NCI-H2029 (cell line): Measurements from ENCODE around the gene NTSR2.
A peak's percentile ranks its signal among the peaks of the same experiment; 100 is the strongest.

Source experiments
- DNase-seq: peaks from one replicate; lab custom pipeline; 2025; lab: John Stamatoyannopoulos, UW

NTSR2 gene

DNA sequence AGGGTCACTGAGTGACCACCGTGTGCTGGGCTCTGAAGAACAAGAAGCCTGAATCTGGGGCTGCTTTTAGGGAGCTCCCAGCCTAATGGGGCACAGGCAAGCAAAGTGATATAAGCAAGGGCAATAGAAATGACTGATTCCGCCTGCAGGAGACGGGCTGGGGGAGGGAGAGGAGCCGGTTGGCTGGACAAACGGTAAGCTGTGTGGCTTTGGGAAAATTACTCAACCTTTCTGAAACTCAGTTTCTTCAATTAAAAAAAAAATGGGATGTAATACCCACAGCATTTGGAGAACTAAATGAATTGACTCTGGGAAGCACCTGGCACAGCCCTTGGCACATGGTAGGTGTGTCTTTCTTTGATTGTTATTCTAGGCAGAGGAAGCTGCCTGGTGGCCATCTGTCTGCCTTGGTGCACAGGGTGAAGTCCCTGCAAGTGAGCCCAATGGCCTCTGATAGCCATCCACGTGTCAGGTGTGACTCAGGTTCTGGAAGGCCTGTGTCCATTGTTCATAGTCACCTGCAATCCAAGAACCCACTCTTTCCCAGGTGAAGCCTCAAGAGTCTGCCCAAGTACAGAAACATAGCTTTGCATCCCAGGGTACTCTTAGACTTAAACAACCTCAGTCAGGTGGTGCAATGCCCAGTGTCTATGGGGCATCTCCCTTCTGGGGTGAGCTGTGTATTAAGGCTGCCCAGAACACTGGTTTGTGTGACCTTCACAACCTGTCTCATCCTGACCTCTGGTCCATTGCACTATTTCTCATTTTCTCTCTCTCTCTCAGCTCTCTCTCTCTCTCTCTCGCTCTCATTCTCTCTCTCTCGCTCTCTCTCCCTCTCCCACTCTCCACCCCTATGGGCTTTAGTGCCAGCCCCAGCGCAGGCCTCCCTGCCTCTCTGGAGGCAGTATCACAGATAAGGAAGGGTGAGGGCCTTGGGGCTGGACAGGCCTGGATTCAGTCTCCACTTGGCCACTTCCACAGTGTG, 30.0 kb upstream of the NTSR2 start:
- DNase-seq = no peak

DNA sequence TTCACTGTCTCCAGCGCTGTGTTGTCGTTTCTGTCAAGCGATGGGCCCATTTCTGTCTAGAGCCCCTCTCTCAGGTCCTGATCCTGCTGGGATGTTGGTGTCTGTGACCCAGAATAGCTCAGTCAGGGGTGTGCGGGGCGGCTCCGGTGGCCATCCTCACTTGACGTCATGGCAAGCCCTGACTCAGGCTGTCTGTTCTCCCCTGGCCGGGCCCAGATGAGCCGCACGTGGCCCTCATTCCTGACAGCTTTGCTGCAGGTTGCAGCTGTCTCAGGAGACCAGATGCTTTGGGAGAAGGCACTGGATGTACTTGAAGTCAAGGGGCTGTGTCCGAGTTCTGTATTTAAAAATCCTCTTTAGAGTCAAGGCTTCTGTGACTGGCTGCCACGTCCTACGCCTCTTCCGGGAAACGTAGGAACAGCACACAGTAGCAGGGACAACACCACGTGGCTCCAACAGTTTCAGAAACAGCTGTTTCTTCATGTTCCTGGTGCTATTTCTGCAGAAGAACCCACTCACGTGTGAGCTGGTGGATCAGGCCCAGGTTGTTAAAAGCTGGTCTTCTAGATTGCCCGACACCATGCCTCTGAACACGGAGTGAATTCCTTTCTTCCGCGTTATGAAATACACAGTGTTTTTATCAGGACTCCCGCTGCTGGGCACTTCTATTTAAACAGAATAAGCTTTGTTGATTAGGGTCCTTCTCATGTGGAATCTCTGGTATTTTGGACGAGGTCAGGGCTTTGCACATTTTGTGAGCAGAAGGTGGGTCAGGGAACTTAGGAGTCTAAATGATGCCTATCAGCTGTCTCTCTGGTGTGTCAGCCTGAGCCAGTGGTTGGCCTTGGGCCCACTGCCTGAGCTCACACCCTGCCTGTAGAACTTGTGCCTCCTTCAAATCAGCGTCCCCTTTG, 28.3 kb upstream of the NTSR2 start:
- DNase-seq = no peak

DNA sequence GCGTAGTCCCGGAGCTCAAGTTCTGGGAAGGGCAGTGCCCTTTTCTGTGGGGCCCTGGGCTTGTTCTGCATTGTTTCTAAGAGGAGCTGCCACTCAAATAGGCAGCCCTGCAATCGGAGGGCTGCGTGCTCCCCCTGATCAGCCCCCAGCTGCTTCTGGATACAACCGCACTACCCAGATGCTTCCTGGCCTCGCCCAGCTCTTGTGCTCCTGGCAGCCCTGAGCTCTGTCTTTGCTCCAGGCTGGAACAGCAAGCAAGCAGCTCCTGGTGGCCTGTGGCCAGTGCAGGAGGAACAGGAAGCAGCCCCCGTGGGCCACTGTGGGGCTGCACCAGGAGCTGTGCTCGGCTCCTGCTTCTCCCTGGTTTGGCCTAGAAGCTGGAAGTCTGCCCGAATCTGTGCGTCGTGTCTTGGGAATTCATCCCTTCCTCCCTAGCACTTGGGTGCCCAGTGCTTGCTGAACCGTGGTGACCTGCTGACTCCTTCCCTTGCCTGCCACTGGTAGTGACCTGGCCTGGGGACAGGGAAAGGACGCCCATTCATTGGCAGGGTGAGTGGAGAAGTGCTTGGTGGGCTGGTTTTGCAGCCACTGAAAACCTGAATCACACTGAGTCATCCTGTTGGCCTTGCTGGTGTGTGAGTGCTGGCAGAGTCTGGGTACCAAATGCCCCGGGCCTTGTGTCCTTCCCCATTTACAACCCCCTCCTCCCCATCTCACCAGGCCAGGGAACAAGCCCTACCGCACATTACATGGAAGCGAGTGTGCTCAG, 27.3 kb upstream of the NTSR2 start:
- peak; percentile 9 for DNase-seq

DNA sequence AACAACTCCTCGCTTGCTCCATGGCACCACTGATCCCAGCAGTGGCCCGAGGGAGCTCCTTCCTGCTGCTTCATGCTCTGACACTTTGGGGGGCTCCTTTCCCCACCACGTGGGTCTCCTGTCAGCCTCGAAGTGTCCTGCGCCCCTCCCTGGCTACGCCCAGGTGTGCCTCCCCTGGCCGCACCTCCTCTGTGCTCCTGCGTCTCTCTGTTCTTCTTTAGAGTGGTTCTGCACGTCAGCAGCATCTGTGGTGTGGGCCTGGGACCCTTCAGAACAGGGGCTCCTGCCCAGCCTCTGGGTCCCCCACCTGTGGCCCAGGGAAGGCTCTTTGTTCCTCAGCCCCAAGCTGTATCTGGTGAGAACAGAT, 26.7 kb upstream of the NTSR2 start:
- DNase-seq = no peak

DNA sequence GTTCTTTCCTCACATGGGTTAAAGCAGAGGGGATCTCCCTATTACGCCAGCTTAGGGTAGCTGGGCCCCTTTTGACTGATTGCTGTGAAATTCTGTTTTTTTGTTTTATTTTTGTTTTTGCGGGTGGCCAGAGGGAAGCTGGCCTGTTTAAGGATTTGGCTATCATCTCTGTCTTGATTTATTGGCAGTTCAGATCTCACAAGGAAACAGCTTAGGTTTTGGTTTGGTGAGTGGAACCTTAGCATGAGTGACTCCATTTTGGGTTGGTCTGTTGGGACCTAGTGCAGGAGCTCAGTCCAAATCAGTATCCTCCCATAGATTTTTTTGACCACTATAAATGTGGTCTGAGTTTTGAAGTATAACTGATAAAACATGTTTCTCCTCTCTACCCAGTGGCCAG, 25.6 kb upstream of the NTSR2 start:
- DNase-seq = no peak

DNA sequence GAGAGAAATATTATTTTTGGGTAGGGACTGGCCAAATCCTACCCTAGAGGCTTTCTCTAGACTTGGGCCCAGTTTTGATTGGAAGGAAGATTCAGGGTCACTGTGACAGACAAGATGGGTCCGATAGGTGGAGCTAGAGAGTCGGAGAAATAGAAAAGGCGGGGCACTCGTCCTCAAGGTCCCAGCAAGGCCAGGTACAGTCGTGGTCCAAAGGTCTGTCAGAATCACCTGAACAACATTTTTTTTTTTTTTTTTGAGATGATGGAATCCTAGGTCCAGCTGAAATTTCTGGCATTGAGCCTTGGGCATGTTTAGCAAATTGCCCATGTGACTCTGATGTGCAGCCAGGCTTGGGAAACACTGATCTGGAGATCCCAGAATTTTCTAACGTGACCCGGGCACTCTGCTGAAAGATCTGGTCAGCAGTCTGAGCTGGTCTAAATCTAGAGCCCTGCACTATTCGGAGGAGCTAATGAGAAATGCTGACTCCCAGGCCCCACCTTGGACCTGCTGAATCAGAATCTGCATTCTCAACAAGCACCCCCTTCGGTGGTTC, 23.0 kb upstream of the NTSR2 start:
- DNase-seq = peak; percentile 65

DNA sequence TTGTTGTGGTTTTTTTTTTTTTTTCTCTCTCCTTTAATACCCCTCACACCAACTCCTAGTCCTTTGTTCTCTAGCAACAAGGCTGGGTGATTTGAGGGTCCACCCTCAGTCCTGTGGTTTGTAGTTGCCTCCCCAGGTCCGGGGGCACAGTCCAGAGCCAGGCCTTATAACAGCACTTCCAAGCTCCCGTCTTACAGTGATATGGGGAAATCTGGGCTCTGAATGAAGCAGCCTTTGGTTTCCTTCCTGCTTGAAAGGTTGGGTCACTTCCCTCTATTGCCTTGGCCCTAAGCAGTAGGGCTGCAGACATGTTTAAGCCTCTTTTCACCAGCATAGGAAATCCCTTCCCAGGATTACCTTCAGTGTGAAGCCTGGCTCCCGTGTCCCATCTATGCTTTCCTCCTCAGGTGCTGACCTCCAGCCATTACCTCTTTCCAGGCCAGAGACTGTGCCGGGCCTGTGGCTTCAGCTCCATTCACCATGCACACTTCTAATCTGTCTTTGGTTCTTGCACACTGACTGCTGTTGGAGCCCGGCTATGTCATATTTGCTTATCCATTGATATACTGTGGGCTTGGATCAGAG, 21.2 kb upstream of the NTSR2 start:
- no peak for DNase-seq

DNA sequence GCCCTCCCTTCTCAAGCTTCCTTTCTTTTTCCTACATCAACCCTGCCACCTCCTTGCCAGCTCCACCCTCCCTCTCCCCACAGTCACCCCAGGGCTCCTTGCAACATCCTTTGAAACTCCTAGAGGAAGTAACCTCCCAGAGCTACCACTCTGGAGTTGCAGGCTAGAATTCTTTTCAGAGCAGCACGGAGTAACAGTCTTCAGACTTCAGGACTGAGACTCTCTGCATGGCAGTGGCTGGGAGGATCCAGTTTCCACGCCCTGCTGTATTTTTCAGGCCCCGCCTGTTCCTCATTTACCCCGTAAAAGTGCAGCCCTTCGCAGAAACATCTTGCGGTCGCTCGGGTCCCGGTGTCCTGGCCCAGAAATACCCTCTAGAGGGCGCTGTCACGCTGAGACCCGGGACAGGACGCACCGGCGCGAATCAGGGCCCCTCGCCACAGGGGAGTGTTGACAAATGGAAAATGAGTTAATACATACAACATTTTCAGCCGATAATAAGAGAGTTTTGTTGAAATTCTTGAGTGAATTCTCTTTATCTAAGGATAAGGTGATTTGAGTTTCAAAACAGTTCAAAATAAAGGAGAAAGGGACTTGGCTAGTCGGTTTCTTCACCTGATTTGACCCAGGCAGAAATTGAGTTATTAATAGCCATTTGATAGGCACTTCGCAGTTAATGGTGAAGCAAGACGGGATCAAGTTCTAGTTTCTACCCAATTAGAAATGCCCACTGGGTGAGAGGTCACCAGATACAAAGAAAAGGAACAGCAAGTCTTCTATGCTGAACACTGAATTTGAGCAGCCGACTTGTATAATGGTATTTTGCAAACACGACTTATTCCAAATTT, 18.5 kb upstream of the NTSR2 start:
- DNase-seq = peak; percentile 45

DNA sequence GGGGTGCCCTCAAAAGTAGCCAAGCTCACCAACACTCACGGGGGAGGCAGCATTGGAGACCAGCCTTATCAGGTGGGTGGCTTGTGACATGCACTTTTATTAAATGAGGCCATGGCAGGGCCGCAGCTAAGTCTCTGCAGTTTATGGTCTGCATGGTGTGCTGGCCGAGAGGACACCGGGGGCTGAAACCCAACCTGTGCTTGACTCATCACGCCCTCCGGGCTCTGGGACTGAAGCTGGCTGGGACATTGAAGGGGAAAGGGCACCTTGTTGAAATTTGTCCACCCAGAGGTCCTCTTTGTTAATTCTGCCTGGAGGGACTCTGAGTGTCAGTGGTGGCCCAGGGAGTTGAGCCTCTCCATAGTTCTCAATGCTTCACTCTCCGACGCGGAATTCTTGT, 17.7 kb upstream of the NTSR2 start:
- no peak for DNase-seq

DNA sequence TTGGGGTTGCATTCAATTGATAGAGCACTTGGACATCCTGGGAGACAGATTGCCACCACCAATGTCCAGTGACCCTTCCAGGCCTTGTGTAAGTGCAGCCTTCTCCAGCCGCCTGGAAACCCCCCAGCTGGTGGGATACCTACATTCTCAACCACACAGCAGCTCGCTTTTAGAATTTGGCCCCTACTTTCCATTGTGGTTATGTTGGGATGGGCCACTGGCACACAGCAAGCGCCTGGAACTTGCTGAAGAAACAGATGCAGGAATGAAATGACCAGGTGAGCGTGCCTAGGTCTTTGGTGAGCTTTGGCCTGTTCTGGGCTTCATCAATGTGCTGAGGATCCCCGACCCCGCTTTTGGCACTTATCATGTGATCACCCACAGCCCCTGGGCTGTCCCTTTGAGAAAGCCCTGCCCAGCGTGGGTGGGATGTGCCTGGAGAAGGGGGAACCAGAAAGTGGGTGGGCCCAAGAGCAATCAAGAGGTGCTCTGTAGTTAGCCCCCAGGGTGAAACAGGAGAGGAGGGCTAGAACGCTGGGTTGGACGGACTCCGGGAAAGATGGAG, 16.0 kb upstream of the NTSR2 start:
- no peak for DNase-seq

DNA sequence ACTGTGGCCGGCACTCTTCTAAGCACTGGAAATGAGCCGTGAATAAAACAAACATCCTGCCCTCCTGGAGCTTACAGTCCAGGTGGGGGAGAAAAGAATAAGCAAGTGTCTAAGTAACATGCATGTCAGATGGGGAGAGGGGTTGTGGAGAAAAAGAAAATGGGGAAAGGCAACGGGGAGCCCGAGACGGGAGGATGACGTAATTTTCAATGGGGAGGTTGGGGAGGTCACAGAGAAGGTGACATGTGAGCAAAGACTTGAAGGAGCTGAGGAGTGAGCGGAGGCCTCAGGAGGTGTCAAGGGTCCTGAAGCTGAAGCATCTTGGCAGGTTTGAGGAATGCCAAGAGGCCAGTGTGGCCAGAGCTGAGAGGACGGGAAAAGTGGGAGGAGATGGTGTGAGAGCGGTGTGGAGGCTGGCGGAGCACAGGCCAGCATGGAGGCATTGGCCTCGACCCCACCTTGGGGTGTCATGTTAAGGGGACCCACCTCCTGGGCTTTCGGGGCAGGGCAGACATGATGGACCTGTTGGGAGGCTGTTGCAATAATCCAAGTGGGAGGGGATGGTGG, 15.0 kb upstream of the NTSR2 start:
- DNase-seq = no peak

DNA sequence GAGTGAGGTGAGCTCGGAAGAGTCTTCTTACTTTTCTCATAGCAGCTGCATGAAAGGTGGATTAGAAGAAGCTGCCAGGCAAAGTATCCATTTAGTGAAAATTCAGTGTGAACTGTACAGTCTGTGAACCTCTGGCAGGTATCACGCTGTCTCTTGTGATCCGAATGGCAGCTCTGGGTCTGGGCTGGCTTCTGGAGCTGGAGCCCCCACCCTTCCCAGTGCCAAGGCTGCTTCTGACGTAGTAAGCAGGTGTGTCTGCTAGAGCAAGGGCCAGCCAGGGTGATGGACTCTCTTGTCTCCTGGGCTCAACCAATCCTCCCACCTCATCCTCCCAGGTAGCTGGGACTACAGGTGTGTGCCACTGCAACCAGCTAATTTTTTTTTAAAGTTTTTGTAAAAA, 14.0 kb upstream of the NTSR2 start:
- DNase-seq = no peak

DNA sequence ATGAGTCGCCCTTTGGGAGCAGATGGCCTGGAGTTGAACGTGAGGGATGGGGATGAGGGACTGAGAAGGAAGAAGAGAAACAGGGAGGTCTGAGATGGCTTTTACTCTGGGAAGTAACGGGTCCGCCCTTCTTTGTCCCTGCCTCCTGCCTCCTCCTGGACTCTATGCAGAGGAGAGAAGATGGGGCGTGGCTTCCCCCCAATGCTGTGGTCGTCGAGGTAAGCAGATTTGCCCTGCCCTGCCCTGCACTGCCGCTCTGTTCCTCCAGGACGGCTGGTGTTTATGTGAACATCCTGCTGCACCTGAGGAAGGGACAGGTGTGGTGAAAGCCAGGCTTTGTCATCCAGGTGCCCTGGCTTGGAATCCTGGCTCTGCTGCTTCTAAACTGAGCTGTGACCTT, 13.5 kb upstream of the NTSR2 start:
- no peak for DNase-seq

DNA sequence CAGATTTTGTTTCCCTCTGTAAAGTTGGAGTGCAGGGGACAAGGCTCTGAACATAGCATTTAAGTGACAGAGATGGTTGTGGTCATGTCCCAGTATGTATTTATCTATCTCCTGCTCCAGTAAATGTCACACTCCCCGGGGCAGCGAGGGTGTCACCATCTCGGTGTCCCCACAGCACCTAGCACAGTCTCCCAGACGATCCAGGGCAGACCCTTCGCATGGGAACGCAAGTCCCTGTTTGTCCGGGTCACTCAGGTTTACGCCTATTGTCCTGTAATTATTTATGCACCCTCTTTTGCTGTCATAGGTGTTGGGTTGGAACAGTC, 12.6 kb upstream of the NTSR2 start:
- DNase-seq = no peak

DNA sequence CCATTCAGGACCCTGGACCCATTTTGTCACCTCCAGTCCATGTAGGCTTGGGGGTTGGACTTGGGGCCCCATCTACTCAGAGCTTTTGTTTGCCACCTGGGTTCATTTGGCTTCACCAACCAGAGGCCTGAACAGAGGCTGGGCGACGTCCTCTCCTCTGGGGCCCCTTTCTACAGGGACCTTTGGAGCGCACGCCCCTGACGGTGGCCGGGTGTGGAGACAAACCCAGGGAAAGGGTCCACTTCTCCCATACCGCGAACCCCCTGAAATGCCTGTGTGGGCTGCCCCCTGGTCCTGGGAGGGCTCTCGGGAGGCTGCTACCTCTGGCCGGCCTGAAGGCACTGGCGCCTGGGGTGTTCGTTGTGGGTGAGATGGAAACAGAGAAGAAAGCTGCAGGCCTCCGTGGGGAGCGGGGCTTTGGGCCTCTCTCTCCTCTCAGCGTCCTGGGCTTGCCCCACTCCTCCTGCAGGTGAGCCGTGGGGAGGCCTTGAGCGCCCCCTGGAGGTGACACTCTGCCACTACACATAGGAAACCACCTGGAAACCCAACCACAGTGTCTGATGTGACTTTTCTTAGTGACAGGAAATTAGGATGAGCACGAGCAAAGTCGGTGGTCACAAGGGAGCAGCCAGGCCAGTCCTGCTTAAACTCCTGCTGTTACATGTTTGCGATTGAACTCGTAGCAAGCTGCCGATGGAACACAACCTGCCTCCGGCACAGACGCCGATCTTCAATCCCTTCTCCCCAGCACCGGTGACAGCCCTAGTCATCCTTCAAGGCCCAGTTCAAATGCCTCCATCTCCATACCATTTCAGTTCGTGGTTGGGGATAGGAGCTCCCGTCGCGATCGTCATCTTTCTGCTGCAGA, 12.0 kb upstream of the NTSR2 start:
- DNase-seq = peak; percentile 41

DNA sequence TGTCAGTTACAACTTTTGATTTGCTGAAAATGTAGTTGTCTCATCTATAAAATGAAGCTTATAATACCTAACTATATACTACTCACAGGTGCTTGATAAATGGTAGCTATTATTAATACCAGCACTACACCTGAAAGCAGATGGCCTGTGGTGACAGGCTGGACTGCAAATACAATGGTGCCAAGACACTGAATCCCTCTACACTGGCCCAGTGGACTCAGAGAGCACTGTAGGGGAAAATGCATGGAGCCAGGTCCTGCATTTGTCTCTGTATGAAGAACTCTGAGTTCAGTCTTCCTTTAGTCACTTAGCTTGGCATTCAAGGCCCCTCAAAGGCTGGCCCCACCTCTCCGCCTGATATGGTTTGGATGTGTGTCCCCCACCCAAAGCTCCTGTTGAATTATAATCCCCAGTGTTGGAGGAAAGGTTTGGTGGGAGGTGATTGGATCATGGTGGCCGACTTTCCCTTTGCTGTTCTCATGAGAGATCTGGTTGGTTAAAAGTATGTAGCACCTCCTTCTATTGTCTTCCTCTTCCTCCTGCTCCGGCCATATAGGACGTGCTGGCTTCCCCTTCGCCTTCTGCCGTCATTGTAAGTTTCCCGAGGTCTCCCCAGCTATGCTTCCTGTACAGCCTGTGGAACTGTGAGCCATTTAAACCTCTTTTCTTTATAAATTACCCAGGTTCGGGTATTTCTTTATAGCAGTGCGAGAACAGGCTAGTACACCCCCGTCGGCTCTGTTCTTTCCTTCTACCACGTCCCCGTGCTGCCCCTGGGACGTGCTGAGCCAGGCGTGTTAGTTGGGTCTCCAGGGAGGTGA, 11.1 kb upstream of the NTSR2 start:
- no peak for DNase-seq

DNA sequence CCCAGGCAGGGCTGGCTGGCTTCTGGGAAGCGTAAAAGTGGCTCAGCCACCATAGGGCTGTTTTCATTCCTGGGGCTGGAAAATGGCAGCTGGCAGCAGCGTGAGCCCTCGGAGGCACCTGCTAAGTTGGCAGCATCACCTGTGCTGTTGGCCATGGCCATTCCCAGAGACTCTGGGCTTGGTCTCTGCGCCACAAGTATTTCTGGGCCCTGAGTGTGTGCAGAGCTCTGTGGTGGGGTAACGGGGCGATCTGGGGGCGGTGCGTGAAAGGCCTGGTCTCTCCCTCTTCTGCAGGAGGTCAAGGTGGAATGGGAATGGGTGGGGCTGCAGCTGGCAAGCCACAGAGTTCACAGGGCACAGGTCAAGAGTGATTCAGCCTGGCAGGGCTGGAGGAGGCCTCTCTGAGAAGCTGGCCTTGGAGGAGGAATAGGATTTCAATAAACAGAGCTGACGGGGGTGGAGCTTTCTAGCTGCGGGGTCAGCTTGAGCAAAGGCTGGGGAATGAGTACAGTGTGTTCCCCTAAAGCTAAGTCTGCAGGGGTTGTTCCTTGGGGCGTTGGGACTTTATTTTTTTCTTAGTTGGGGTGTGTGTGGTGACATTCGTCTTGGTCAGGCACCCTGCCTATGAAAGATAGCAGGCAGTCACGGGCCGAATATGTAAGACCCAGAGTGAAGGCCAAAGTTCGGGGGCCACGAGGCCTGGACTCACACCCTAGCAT, 10.3 kb upstream of the NTSR2 start:
- peak; percentile 14 for DNase-seq
